Measurements from ENCODE around the gene HNF4A. TPM values are rescaled to one million over a fixed set of nuclear protein-coding genes. Genes with fewer than 3 reads are reported as not detected.

The HNF4A gene
- total RNA-seq, 4 donors from 2014 or later: under 0.01 to 0.26 TPM; not detected in 2

DNA sequence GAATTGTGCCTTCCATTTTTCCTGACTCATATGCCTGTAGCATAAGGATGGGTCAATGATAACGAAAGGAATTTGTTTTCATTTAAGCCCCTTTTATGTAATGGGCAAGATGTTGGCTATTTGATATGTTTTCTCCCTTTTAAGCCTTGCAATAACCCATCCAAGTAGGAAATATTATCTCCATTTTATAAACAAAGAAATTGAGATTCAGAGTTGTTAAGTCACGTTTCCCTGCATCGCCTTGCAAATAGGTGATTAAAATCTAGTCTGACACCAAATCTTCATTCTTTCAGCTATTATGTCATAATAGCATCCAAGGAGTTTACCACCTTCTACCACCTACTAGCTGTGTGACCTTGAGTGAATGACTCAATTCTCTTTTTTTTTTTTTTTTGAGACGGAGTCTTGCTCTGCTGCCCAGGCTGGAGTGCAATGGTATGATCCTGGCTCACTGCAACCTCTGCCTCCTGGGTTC lies 7.0 kb downstream of the HNF4A start:
- H3K4me1 ChIP-seq: no peaks in the 10 kb centered on the region
- no peaks in the 10 kb centered on the region for H3K36me3 ChIP-seq
- H3K27ac ChIP-seq: no peak overlapping the region
- TF ChIP-seq, protein P1, sequence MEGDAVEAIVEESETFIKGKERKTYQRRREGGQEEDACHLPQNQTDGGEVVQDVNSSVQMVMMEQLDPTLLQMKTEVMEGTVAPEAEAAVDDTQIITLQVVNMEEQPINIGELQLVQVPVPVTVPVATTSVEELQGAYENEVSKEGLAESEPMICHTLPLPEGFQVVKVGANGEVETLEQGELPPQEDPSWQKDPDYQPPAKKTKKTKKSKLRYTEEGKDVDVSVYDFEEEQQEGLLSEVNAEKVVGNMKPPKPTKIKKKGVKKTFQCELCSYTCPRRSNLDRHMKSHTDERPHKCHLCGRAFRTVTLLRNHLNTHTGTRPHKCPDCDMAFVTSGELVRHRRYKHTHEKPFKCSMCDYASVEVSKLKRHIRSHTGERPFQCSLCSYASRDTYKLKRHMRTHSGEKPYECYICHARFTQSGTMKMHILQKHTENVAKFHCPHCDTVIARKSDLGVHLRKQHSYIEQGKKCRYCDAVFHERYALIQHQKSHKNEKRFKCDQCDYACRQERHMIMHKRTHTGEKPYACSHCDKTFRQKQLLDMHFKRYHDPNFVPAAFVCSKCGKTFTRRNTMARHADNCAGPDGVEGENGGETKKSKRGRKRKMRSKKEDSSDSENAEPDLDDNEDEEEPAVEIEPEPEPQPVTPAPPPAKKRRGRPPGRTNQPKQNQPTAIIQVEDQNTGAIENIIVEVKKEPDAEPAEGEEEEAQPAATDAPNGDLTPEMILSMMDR (IDR thresholded peaks at IDR 0.05): no peak
- no peak for TF ChIP-seq POLR2A (IDR thresholded peaks at IDR 0.05)
- no peaks in the 10 kb centered on the region for H3K27me3 ChIP-seq
- no peaks in the 10 kb centered on the region for H3K9me3 ChIP-seq
- intact Hi-C loops (cut with DNase I; ENCODE audit: low total_unique reads): no loop called here
- H3K4me3 ChIP-seq: no peak overlapping the region
- DNase-seq: no peak

DNA sequence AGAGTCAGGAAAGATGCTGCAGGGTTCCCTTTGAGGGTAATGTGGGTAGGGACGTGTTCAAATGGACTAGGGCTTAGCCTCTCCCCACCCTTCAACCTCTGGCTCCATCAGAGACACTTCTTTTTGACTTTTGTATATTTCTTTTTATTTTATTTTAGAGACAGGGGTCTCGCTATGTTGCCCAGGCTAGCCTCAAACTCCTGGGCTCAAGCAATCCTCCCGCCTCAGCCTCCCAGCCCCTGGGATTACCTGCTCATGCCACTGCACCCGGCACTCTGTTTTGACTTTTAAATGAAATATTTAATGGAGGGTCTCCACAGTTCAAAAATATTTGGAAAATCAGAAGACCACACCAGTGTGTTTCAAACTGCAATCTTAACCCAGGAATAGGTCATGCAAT lies 8.6 kb downstream of the HNF4A start:
- intact Hi-C loops (cut with DNase I; ENCODE audit: low total_unique reads): no loop called here
- TF ChIP-seq, protein P1 (IDR thresholded peaks at IDR 0.05): no peak
- no peak for TF ChIP-seq POLR2A (IDR thresholded peaks at IDR 0.05)
- H3K4me3 ChIP-seq: no peak overlapping the region
- no peak for DNase-seq
- H3K4me1 ChIP-seq: no peaks in the 10 kb centered on the region
- H3K27me3 ChIP-seq: no peaks in the 10 kb centered on the region
- H3K27ac ChIP-seq: no peak overlapping the region
- no peaks in the 10 kb centered on the region for H3K36me3 ChIP-seq
- H3K9me3 ChIP-seq: no peaks in the 10 kb centered on the region

- no peak for TF ChIP-seq POLR2A (IDR thresholded peaks at IDR 0.05)
- TF ChIP-seq, protein P1 (IDR thresholded peaks at IDR 0.05): no peak
- no peaks in the 10 kb centered on the region for H3K27me3 ChIP-seq
- intact Hi-C loops (cut with DNase I; ENCODE audit: low total_unique reads): no loop called here
- no peaks in the 10 kb centered on the region for H3K4me1 ChIP-seq
- H3K27ac ChIP-seq: no peak overlapping the region
- H3K4me3 ChIP-seq: no peak overlapping the region
- DNase-seq: no peak
- no peaks in the 10 kb centered on the region for H3K36me3 ChIP-seq
- no peaks in the 10 kb centered on the region for H3K9me3 ChIP-seq
These were observed 9.3 kb downstream of the HNF4A start for GRCh38 chr20:44364780-44365179.

DNA sequence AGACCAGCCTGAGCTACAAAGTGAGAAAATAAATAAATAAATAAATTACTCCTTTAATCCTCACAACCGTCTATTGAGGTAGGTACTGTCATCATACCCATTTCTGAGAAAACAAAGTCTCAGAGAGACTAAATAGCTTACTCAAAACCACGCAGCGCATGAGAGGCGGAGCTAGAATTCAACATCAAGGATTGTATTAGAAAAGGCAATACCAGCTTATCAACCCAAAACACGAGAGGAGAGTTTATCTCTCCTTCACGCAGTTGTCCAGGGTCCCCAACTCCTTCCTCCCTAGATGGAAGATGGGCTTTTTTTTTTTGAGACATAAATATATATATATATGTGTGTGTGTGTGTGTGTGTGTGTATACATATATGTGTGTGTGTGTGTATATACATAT lies 12.2 kb downstream of the HNF4A start:
- H3K4me1 ChIP-seq: no peaks in the 10 kb centered on the region
- no peak overlapping the region for H3K4me3 ChIP-seq
- H3K9me3 ChIP-seq: no peaks in the 10 kb centered on the region
- intact Hi-C loops (cut with DNase I; ENCODE audit: low total_unique reads): no loop called here
- no peak for DNase-seq
- TF ChIP-seq, protein P1 (IDR thresholded peaks at IDR 0.05): no peak
- no peak for TF ChIP-seq POLR2A (IDR thresholded peaks at IDR 0.05)
- H3K36me3 ChIP-seq: no peaks in the 10 kb centered on the region
- no peak overlapping the region for H3K27ac ChIP-seq
- H3K27me3 ChIP-seq: no peaks in the 10 kb centered on the region

DNA sequence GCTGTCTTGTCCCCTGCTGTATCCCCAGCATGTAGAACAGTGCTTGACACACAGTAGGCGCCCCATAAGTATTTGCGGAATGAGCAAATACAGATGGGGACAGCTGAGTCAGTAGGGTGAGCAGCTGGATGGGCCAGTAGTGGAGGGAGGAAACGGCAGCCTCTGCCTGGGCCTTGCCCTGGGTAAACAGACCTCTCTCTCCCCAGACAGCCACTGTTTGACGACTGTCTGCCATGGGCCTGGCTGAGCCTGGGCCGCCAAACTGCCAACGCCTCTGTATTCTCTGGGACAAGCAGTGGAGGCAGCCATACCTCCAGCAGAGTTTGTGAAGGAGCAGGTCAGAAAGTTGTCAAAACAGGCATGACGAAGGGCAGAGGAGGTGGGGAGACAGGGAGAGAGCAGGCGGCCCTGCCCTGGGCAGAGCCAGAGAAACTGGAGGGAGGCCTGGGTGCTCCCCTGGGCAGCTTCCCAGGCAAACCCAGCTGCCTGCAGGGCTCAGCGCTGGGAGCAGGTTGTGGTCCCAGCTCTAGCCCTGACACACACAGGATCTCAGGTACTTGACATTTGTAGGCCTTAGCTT lies 15.2 kb downstream of the HNF4A start:
- no peaks in the 10 kb centered on the region for H3K4me1 ChIP-seq
- H3K36me3 ChIP-seq: no peaks in the 10 kb centered on the region
- no peak for TF ChIP-seq POLR2A (IDR thresholded peaks at IDR 0.05)
- TF ChIP-seq, protein P1 (IDR thresholded peaks at IDR 0.05): no peak
- no peak overlapping the region for H3K4me3 ChIP-seq
- H3K27me3 ChIP-seq: no peaks in the 10 kb centered on the region
- H3K9me3 ChIP-seq: no peaks in the 10 kb centered on the region
- DNase-seq: no peak
- intact Hi-C loops (cut with DNase I; ENCODE audit: low total_unique reads): no loop called here
- H3K27ac ChIP-seq: no peak overlapping the region

Data from uterus (tissue), 4 donors.